ENCODE results near the gene ZNF12.
"Not testable (repeated sequence)": the region's sequence is repeated elsewhere in the genome, so short reads cannot be mapped to it uniquely, and the experiment has no call there.

ZNF12 gene

DNA sequence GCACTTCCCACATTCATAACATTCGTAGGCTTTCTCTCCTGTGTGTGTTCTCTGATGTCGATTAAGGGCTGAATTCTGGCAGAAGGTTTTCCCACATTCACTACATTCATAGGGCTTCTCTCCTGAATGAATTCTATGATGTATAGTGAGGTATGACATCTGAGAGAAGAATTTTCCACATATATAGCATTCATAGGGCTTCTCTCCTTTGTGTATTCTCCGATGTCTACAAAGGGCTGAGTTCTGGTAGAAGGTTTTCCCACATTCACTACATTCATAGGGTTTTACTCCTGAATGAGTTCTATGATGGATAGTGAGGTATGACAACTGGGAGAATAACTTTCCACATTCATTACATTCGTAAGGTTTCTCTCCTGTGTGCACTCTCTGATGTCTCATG, 15.6 kb downstream of the ZNF12 start:
- no peak for DNase-seq

DNA sequence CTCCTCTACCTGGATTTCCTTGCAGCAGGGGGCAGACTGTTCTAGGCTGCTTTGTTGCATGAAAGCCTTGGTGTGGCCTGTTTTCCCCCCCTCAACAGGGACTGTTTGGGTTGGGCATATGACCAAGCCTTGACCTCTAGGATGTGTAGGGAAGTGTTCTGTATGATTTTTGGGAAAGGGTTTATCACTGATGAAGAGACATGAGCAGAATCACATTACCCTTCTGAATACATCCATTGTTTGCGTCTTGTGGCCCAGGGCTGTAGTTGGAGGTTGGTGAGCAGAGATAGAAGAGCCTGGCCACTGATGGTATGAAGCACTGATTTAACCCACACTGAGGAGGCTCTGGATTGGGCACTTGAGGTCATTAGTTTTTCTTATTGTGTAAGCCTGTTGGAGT, 26.6 kb downstream of the ZNF12 start:
- DNase-seq: no peak

DNA sequence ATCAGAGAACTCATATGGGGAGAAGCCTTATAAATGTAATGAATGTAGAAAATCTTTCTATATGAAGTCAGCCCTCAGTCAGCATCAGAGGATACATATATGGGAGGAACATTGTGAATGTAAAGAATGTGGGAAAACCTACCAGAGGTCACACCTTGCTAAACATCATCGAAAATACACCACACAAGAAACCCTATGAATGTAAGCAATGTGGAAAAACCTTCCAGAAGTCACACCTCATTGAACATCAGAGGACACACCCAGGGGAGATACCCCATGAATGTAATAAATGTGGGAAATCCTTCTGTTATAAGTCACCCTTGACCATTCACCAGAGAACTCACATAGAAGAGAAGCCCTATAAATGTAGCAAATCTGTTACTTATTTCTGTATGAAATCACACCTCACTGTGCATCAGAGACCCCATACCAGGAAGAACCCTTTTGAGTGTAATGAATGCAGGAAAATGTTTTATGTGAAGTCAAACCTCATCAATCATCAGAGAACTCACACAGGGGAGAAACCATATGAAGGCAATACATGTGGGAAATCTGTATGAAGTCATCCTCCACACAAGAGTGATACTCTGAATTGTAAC, 30.8 kb downstream of the ZNF12 start:
- DNase-seq: no peak

DNA sequence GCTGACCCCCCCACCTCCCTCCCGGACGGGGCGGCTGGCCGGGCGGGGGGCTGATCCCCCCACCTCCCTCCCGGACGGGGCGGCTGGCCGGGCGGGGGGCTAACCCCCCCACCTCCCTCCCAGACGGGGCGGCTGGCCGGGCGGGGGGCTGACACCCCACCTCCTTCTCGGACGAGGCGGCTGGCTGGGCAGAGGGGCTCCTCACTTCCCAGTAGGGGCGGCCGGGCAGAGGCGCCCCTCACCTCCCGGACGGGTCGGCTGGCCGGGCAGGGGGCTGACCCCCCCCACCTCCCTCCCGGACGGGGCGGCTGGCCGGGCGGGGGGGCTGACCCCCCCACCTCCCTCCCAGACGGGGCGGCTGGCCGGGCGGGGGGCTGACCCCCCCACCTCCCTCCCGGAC, 35.9 kb downstream of the ZNF12 start:
- DNase-seq: not testable (repeated sequence)

GRCh38 chr7:6658618-6659345, 48.0 kb downstream of the ZNF12 start:
- DNase-seq: no peak

DNA sequence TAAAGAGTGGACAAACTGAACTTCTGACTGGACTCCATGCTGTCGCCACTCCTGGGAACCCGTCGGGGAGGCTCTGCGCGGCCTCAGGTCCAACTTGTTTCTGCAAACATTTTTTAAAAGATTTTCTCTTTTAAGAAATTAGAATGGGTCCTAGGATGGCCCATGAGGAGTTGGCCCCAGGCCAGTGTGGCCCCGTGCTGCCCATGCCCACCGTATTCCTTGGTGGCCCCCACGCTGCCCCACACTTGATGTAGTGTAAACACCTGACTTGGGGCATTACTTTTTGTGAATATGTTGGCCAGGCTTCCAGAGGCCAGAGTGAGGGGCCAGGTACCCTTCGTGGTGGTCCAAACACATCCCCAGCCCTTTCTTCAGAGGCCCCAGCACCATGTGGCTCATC, 50.3 kb downstream of the ZNF12 start:
- no peak for DNase-seq

DNA sequence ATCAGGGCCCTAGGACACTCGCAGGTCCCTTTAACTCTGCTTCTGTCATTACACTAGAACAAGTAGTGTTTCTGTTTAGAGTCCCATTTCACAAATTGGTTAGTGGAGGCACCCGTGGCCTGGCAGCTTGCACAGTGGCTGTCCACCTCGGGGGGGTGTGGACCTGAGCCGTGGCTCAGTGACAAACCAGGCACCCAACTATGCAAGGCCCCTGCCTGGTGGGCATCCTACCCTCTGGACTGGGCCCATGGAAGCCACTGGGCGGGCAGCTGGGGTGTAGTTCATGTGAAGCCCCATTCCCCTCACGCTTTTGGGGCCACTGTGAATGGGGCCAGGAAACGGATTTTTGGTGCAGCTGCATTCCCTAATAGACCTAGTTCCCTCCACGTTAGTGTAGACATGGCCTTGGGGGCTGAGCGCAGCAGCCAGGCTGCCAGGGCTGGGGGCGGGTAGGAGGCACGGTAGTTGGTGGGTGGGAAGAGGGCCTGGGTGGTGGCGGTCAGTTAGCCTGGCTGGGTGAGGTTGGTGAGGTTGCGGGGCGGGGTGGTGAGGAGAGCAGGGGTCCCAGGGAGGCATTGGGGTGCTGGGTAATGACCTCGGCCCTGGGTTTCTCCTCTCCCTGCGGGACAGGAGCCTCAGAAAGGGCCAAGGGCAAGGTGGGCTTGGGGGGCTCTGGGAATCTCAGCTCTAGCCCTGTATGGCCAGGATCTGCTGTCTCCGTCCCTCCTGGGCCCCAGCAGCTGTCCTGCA, 50.9 kb downstream of the ZNF12 start:
- DNase-seq: no peak

DNA sequence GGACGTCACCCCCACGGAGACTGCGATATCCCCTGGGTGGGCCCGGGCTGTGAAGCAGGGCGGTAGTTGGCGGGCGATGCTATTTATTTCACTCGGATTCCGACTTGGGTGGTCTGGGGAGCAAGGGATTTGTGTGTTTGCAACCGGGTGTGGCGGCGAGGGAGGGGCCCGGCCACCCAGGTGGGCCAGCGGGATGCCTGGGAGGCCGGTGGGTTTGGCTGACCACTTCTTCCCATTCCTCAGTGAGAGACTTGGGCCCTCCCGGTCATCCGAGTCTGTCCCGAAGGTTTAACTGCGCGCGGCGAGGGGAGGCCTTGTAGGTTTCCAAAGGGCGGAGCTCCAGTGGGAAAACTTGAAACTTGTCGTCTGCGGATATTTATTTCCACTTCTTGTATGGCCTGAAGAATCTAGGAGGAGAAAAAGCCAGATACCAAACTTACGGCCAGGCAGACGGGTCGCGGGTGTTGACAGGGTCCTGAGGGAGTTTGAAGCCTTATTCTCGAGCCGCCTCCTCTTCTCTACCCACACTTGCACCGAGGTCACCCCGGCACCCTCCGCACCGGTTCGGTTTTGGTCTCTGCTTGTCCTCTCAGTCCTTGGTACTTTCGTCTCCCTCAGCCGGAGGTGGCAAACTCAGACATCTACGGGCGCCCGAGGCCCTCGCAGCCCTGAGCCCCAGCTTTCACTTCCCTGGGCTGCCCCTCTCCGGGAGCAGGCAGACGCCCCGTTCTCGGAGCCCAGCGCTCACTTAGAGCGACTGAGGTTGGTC, 51.7 kb downstream of the ZNF12 start:
- no peak for DNase-seq

DNA sequence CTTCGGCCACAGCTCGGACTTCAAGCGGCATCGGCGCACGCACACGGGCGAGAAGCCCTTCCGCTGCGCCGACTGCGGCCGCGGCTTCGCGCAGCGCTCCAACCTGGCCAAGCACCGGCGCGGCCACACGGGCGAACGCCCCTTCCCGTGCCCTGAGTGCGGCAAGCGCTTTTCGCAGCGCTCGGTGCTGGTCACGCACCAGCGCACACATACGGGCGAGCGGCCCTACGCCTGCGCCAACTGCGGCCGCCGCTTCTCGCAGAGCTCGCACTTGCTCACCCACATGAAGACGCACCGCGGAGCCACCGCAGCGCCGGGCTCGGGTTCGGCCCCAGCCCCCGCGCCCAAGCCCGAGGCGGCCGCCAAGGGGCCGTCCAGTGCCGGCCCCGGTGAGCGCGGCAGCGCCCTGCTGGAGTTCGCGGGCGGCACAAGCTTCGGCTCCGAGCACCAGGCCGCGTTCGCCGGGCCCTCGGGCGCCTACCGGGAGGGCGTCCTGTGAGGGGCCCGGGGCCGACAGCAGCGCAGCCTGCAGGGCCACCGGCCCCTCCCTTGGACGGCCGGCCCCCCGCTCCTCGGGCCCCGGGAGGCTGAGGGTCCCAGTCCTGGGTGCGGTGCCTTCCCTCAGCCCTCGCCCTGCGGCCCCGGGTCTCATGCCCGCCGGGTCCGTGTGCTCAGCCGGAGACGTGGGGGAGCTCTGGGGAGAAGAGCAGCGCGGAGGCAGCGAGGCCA, 52.5 kb downstream of the ZNF12 start:
- DNase-seq: no peak

DNA sequence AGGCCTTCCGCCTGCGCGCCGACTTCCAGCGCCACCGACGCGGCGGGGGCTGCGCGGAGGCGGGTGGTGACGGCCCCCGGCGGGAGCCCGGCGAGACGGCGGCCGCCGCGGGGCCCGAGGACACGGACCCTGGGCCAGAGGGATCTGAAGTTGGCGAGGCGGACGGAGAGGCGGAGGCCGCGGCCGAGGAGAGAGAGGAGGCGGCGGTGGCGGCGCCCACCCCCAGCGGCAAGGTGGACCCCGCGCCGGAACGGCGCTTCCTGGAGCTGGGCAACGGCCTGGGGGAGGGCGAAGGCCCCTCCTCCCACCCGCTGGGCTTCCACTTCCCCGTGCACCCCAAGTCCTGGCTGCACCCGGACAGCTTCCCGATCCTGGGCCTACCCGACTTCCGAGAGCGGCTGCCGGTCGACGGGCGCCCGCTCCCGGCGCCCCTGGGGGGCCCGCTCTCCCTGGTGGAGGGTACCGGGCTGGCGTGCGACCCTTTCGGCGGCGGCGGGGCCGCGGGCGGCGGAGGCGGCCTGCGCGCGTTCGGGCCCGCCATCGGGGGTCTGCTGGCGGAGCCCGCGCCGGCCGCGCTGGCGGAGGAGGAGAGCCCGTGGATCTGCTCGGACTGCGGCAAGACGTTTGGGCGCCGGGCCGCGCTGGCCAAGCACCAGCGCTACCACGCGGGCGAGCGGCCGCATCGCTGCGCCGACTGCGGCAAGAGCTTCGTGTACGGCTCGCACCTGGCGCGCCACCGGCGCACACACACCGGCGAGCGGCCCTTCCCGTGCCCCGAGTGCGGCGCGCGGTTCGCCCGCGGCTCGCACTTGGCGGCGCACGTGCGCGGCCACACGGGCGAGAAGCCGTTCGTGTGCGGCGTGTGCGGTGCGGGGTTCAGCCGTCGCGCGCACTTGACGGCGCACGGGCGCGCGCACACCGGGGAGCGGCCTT, 53.4 kb downstream of the ZNF12 start:
- DNase-seq: no peak

DNA sequence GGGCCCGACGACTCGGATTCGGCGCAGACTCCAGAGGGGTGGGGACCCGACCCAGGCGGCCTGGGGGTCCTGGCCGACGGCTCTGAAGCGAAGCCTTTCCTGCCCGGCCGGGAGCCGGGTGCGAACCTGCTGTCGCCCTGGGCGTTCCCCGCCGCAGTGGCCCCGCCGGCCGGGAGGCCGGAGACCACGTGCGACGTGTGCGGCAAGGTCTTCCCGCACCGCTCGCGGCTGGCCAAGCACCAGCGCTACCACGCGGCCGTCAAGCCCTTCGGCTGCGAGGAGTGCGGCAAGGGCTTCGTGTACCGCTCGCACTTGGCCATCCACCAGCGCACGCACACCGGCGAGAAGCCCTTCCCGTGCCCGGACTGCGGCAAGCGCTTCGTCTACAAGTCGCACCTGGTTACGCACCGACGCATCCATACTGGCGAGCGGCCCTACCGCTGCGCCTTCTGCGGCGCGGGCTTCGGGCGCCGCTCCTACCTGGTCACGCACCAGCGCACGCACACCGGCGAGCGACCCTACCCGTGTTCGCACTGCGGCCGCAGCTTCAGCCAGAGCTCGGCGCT, 54.2 kb downstream of the ZNF12 start:
- no peak for DNase-seq

- no peak for DNase-seq
These were observed 54.8 kb downstream of the ZNF12 start for GRCh38 chr7:6651851-6652445.

GRCh38 chr7:6650521-6651011, 56.2 kb downstream of the ZNF12 start:
- no peak for DNase-seq

- DNase-seq: no peak
These were observed 56.7 kb downstream of the ZNF12 start for GRCh38 chr7:6650086-6650485.

GRCh38 chr7:6649241-6649961, 57.3 kb downstream of the ZNF12 start:
- no peak for DNase-seq

DNA sequence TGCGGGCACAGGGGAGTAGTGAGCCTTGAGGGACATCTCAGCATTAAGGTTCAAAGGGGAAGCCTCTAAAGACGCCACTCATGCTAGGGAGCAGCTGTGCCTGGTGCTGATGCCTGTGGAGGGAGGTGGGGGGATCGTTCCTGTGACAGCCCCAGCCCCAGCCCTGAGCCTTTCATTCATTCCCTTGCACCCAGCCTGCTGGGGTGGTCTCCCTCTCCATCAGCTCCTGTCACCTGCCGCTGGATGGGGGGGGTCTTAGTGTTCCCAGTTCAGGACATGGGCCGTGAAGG, 58.0 kb downstream of the ZNF12 start:
- no peak for DNase-seq

DNA sequence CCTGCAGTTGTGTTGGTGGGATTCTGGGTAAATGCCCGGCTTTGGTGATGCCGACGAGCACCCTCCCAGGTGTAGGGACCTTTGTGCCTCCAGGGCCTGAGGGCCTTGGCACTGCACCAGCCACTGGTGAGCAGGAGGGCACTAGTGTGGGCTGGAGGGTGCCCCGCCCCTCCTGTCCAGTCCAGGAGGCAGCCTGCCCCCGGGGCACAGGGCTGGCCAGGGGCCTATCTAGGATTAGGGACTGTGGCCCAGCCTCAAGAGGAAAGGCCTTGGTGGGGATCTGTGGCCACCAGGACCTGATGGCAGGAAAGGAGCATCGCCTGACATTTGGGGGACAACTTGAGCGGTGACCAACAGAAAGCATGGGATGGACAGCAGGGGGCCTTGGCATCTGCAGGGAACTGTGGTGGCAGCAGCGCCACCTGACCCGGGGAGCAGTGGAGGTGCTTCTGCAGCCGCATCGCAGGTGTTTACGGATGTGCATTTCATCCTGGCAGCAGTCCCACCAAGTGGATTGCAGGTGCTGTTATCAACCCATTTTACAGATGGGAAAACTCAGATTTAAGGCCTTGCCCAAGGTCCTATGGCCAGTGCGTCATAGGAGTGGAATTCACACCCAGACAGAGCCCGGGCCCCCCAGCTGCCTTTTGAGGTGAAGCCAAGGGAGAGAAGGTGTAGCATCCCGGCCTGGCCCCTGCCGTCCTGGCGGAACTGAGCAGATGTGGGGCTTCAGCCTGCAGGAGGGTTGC, 58.5 kb downstream of the ZNF12 start:
- DNase-seq: no peak

DNA sequence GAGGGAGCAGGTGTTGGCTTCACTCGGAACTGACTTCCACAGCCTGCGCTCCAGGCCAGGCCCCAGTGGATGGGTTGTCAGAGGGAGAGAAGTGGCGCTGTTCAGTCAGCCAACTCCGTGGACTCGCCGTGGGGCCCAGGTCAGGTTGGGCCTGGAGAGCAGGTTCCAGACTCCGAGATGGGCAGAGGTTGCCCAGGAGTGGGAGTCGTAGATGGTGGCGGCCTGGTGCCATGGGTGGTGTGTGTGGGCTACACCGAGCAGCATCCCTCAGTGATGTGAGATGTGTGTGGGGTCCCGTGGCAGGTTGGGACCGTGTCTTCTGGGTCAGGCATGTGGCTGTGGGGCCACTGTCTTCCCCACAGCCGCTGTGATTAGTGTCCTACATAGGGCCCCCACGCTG, 59.2 kb downstream of the ZNF12 start:
- no peak for DNase-seq

- DNase-seq: no peak
These were observed 59.7 kb downstream of the ZNF12 start for GRCh38 chr7:6647080-6647479.
